Stomach (tissue), 9 donors: ENCODE data around the gene DCT. TPM values are rescaled to one million over a fixed set of nuclear protein-coding genes. Genes with fewer than 3 reads are reported as not detected.

ENCODE experiments used
- DNase-seq, 2 donors: peaks; one replicate each; pipeline versions ENCODE4 v3.0.0 to v3.0.0-alpha.2; 2013 to 2019
- H3K27ac ChIP-seq, 5 donors: fragments of 200-600 bp in 4 of 5; sonication (generic) in 4 of 5; one replicate each; pipeline ENCODE4 v1.5.1; 2013 to 2019; ENCODE audit warnings: mild to moderate bottlenecking in 1 of 5, moderate library complexity in 1 of 5
- H3K27me3 ChIP-seq, 3 donors: fragments of 200-600 bp; sonication (generic); one replicate each; pipeline ENCODE4 v1.5.1; 2017 to 2019; ENCODE audit warnings: mixed run types in 1 of 3
- H3K36me3 ChIP-seq, 4 donors: fragments of 200-600 bp; sonication (generic); 1 replicate in 3 of 4; 2 replicates in 1 of 4; pipeline ENCODE4 v1.5.1; 2016 to 2019
- H3K4me1 ChIP-seq, 4 donors: fragments of 200-600 bp; sonication (generic); one replicate each; pipeline ENCODE4 v1.5.1; 2016 to 2019
- H3K4me3 ChIP-seq, 4 donors: fragments of 200-600 bp; sonication (generic) in 3 of 4; one replicate each; pipeline ENCODE4 v1.5.1; 2016 to 2019; ENCODE audit warnings: mild to moderate bottlenecking in 1 of 4
- H3K9me3 ChIP-seq, 4 donors: fragments of 200-600 bp; sonication (generic); one replicate each; pipeline ENCODE4 v1.5.1; 2016 to 2019
- EP300 ChIP-seq: sonication (generic); formaldehyde crosslinking; IDR thresholded peaks from one replicate; pipeline ENCODE4 v1.6.1; 2017; ENCODE audit warnings: antibody characterized with exemption
- POLR2A ChIP-seq, 4 donors: fragments of 450-650 bp; IDR thresholded peaks; one replicate each; pipeline ENCODE4 v1.6.1; 2016; ENCODE audit warnings: antibody characterized with exemption in 4 of 4, control low read depth in 2 of 4, mild to moderate bottlenecking in 1 of 4, moderate library complexity in 1 of 4
- POLR2AphosphoS5 ChIP-seq, 3 donors: sonication (generic); formaldehyde crosslinking; IDR thresholded peaks; one replicate each; pipeline ENCODE4 v1.6.1; 2016; ENCODE audit warnings: antibody characterized with exemption in 3 of 3
- WGBS, 5 donors: extraction: QIAGEN DNeasy Blood & Tissue Kit in 3 of 5; methylation state at CpG; one replicate each; pipeline versions ENCODE4 v1.1.5 to v1.1.7; 2013 to 2018; 5-methylcytosine and 5-hydroxymethylcytosine counted together
- intact Hi-C: fragments of 100-400 bp; cut with DNase I; formaldehyde crosslinking; loops from one replicate; pipeline ENCODE4 v1.15.1; 2023; ENCODE audit warnings: low total_unique reads
- polyA plus RNA-seq, 3 donors: library from polyadenylated mRNA; stranded (reverse); fragments of 200-250 nt; gene quantifications; one replicate each; pipeline ENCODE4 v1.2.3, GENCODE V29; 2013
- total RNA-seq, 5 donors: library from RNA; depleted of rRNA; stranded (reverse); fragments of >200 nt; gene quantifications; one replicate each; pipeline versions ENCODE4 v1.1.0 to v1.2.3, GENCODE V29; 2014 to 2016
- TF ChIP-seq, protein P1 (sequence below), 7 experiments: fragments of 450-650 bp in 4 of 7; fragments of 200-600 bp in 3 of 7; sonication (generic) in 3 of 7; IDR thresholded peaks; one replicate each; pipeline ENCODE4 v1.5.1; 2016 to 2019; ENCODE audit warnings: antibody characterized with exemption in 7 of 7, control low read depth in 2 of 7, mild to moderate bottlenecking in 1 of 7
- donor health status: healthy with polysubstance abuse.
- donor health status: Bipolar disorder and iron deficiency.
- donor health status: healthy.

Gene DCT
- total and polyA plus RNA-seq, 8 donors = 0.06 to 0.73 (median 0.08) TPM; not detected in 5

DNA sequence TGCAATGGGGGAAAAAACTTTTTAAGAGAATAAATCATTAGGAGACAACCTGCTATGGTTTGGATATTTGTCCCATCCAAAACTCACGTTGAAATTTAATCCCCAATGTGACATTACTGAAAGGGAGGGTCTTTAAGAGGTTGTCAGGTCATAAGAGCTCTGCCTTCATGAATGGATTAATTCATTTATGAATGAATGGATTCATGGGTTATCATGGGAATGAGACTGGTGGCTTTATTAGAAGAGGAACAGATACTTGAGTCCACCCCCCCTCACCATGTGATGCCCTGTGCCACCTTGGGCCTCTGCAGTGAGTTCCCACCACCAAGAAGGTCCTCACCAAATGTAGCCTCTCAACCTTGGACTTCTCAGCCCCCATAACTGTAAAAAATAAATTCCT, 37.0 kb upstream of the DCT start:
- DNase-seq = no peak
- TF ChIP-seq POLR2AphosphoS5 (IDR thresholded peaks at IDR 0.05) (no peak), POLR2A (IDR thresholded peaks at IDR 0.05) (no peak), EP300 (no peak)
- TF ChIP-seq, protein P1, sequence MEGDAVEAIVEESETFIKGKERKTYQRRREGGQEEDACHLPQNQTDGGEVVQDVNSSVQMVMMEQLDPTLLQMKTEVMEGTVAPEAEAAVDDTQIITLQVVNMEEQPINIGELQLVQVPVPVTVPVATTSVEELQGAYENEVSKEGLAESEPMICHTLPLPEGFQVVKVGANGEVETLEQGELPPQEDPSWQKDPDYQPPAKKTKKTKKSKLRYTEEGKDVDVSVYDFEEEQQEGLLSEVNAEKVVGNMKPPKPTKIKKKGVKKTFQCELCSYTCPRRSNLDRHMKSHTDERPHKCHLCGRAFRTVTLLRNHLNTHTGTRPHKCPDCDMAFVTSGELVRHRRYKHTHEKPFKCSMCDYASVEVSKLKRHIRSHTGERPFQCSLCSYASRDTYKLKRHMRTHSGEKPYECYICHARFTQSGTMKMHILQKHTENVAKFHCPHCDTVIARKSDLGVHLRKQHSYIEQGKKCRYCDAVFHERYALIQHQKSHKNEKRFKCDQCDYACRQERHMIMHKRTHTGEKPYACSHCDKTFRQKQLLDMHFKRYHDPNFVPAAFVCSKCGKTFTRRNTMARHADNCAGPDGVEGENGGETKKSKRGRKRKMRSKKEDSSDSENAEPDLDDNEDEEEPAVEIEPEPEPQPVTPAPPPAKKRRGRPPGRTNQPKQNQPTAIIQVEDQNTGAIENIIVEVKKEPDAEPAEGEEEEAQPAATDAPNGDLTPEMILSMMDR (IDR thresholded peaks at IDR 0.05) = no peak
- Histone ChIP-seq H3K4me3 (no peak overlapping the region), H3K27me3 (no peaks in the 10 kb centered on the region), H3K36me3 (no peaks in the 10 kb centered on the region), H3K9me3 (no peaks in the 10 kb centered on the region), H3K27ac (no peak overlapping the region), H3K4me1 (no peaks in the 10 kb centered on the region)
- WGBS, 5 donors = 47 to 65% (median 50%) methylated on average over 1 of the region's 1 CpG
- intact Hi-C loops = no loop called here

DNA sequence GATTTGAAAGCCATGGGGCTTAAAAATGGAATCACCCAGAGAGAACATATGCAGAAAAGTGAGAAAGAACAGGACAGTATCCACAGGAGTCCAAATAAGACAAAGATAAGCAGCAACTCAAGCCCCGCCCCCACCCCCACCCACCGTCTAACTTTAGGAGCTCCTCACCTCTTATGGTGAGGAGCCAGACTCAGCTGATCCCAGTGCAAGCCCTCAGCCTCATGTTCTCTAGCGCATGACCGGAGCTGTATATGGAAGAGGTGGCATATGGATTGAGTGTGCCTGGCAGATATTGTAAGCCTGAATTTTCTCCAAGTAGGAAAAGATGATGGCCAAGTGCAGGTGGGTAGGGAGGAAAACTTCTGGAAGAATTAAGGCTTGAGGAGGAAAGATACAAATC, 36.4 kb upstream of the DCT start:
- no peak overlapping the region for H3K27ac ChIP-seq
- intact Hi-C loops = no loop called here
- H3K4me3 ChIP-seq = no peak overlapping the region
- no peaks in the 10 kb centered on the region for H3K36me3 ChIP-seq
- H3K27me3 ChIP-seq = no peaks in the 10 kb centered on the region
- no peaks in the 10 kb centered on the region for H3K4me1 ChIP-seq
- 80 to 93% (median 84%) methylated on average over 4 of the region's 4 CpGs for WGBS, 5 donors
- DNase-seq = no peak
- TF ChIP-seq, protein P1 (IDR thresholded peaks at IDR 0.05) = no peak
- TF ChIP-seq EP300 (no peak), POLR2A (IDR thresholded peaks at IDR 0.05) (no peak), POLR2AphosphoS5 (IDR thresholded peaks at IDR 0.05) (no peak)
- no peaks in the 10 kb centered on the region for H3K9me3 ChIP-seq

DNA sequence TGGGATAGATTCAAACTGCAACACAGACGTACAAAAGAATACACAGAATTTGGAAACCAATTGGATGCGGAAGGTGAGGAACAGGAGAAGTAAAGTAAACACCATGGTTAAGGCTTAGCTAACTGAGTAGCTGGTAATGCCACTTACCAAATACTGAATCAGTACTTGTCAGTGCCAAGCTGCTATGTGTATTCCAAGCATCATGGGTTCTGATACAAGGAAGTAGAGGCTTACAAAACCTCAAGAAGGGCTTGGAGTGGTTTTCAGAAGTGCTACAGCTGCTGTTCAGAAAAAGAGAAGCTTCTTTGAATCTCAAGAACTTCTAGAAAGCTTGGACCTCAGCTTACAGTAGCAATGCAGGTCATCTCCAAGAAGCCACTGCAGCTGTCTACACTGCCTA, 35.9 kb upstream of the DCT start:
- no peaks in the 10 kb centered on the region for H3K27me3 ChIP-seq
- H3K9me3 ChIP-seq = no peaks in the 10 kb centered on the region
- WGBS, 5 donors = 82 to 91% (median 87%) methylated on average over 2 of the region's 2 CpGs
- intact Hi-C loops = no loop called here
- no peaks in the 10 kb centered on the region for H3K4me1 ChIP-seq
- no peaks in the 10 kb centered on the region for H3K36me3 ChIP-seq
- DNase-seq = no peak
- H3K4me3 ChIP-seq = no peak overlapping the region
- TF ChIP-seq EP300 = no peak
- TF ChIP-seq, protein P1 (IDR thresholded peaks at IDR 0.05) = no peak
- no peak for TF ChIP-seq POLR2A (IDR thresholded peaks at IDR 0.05)
- TF ChIP-seq POLR2AphosphoS5 (IDR thresholded peaks at IDR 0.05) = no peak
- H3K27ac ChIP-seq = no peak overlapping the region

DNA sequence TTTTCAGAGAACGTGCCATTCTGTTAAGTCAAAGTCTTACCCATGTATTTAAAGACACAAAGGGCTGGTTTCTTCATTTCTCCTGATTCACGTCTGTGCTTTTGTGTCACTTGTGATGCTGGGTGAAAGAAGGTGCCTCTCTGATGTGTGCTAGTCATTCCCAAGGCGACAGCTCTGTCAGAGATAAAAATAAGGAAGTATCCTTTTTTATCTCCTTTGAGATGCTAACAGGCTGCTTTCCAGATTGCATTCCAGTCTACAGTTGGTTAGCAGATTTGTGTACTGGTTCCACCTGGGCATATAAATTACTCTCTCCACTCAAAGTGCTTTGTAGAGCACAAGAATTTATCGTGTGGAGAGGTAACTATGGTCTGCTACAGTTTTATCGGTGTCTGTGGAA, 33.5 kb upstream of the DCT start:
- intact Hi-C loops = no loop called here
- no peak overlapping the region for H3K27ac ChIP-seq
- no peak for DNase-seq
- H3K27me3 ChIP-seq = no peaks in the 10 kb centered on the region
- H3K9me3 ChIP-seq = no peaks in the 10 kb centered on the region
- H3K4me3 ChIP-seq = no peak overlapping the region
- TF ChIP-seq, protein P1 (IDR thresholded peaks at IDR 0.05) = no peak
- TF ChIP-seq POLR2AphosphoS5 (IDR thresholded peaks at IDR 0.05) (no peak), POLR2A (IDR thresholded peaks at IDR 0.05) (no peak), EP300 (no peak)
- WGBS, 5 donors = 60 to 72% (median 62%) methylated on average over 5 of the region's 5 CpGs
- H3K36me3 ChIP-seq = no peaks in the 10 kb centered on the region
- H3K4me1 ChIP-seq = no peaks in the 10 kb centered on the region
